Measurements from ENCODE around the gene STEAP3. TPM values are rescaled to one million over a fixed set of nuclear protein-coding genes. Genes with fewer than 3 reads are reported as not detected.

STEAP3 gene
- total RNA-seq, 4 donors from 2014 or later, result 10.1 to 21.7 (median 10.6) TPM

- no peaks in the 10 kb centered on the region for H3K9me3 ChIP-seq
- H3K27ac ChIP-seq, result no peak overlapping the region
- ATAC-seq, result no peak
- TF ChIP-seq CTCF (IDR thresholded peaks at IDR 0.05 in 4 of 5, conservative IDR thresholded peaks at IDR 0.05 in 1 of 5) (no peak), POLR2A (IDR thresholded peaks at IDR 0.05) (no peak)
- no peaks in the 10 kb centered on the region for H3K4me1 ChIP-seq
- in situ Hi-C loops (cut with MboI; ENCODE audit: low sequenced_read_pairs in 4 of 4), result no loop called here
- H3K4me3 ChIP-seq, result no peak overlapping the region
- no peak for DNase-seq
- intact Hi-C loops (cut with DNase I; ENCODE audit: low total_unique reads), result no loop called here
- no peaks in the 10 kb centered on the region for H3K27me3 ChIP-seq
- H3K36me3 ChIP-seq, result no peaks in the 10 kb centered on the region
These were observed 27.1 kb upstream of the STEAP3 start for GRCh38 chr2:119196301-119197125.

GRCh38 chr2:119197126-119197405 is 26.6 kb upstream of the STEAP3 start:
- Histone ChIP-seq H3K4me3 (no peak overlapping the region), H3K27ac (no peak overlapping the region), H3K4me1 (no peaks in the 10 kb centered on the region), H3K9me3 (no peaks in the 10 kb centered on the region), H3K36me3 (no peaks in the 10 kb centered on the region), H3K27me3 (no peaks in the 10 kb centered on the region)
- DNase-seq (no peak), ATAC-seq (no peak)
- intact Hi-C loops (cut with DNase I; ENCODE audit: low total_unique reads), result no loop called here
- no peak for TF ChIP-seq CTCF (IDR thresholded peaks at IDR 0.05 in 4 of 5, conservative IDR thresholded peaks at IDR 0.05 in 1 of 5)
- TF ChIP-seq POLR2A (IDR thresholded peaks at IDR 0.05), result no peak
- in situ Hi-C loops (cut with MboI; ENCODE audit: low sequenced_read_pairs in 4 of 4), result no loop called here

GRCh38 chr2:119197529-119198239 is 25.9 kb upstream of the STEAP3 start:
- intact Hi-C loops (cut with DNase I; ENCODE audit: low total_unique reads), result no loop called here
- DNase-seq (no peak), ATAC-seq (no peak)
- no peaks in the 10 kb centered on the region for H3K9me3 ChIP-seq
- no peak for TF ChIP-seq CTCF (IDR thresholded peaks at IDR 0.05 in 4 of 5, conservative IDR thresholded peaks at IDR 0.05 in 1 of 5)
- TF ChIP-seq POLR2A (IDR thresholded peaks at IDR 0.05), result no peak
- no peaks in the 10 kb centered on the region for H3K36me3 ChIP-seq
- no peaks in the 10 kb centered on the region for H3K4me1 ChIP-seq
- no peak overlapping the region for H3K27ac ChIP-seq
- in situ Hi-C loops (cut with MboI; ENCODE audit: low sequenced_read_pairs in 4 of 4), result no loop called here
- H3K27me3 ChIP-seq, result no peaks in the 10 kb centered on the region
- no peak overlapping the region for H3K4me3 ChIP-seq

GRCh38 chr2:119198240-119198840 is 25.3 kb upstream of the STEAP3 start:
- in situ Hi-C loops (cut with MboI; ENCODE audit: low sequenced_read_pairs in 4 of 4), result no loop called here
- ATAC-seq (no peak), DNase-seq (no peak)
- Histone ChIP-seq H3K36me3 (no peaks in the 10 kb centered on the region), H3K27ac (no peak overlapping the region), H3K4me1 (no peaks in the 10 kb centered on the region), H3K27me3 (no peaks in the 10 kb centered on the region), H3K4me3 (no peak overlapping the region), H3K9me3 (no peaks in the 10 kb centered on the region)
- TF ChIP-seq POLR2A (IDR thresholded peaks at IDR 0.05) (no peak), CTCF (IDR thresholded peaks at IDR 0.05 in 4 of 5, conservative IDR thresholded peaks at IDR 0.05 in 1 of 5) (no peak)
- intact Hi-C loops (cut with DNase I; ENCODE audit: low total_unique reads), result no loop called here
